Neural cell (in vitro differentiated cells): ENCODE results near the gene CHCHD3.

ENCODE experiments used
- CTCF ChIP-seq: fragments of 450-650 bp; IDR thresholded peaks from 2 replicates; pipeline ENCODE4 v1.5.1; 2014; ENCODE audit warnings: antibody characterized with exemption, mild to moderate bottlenecking, moderate library complexity; ENCODE audit not compliant: poor library complexity, severe bottlenecking
- EZH2 ChIP-seq: fragments of 200-600, 300-800 bp; shearing (Covaris generic), sonication (generic); IDR thresholded peaks from 2 replicates; pipeline ENCODE4 v1.6.1; 2014; ENCODE audit warnings: antibody characterized with exemption, low read length, borderline replicate concordance, mild to moderate bottlenecking; ENCODE audit not compliant: insufficient read depth, poor library complexity, severe bottlenecking
- POLR2AphosphoS5 ChIP-seq: IDR thresholded peaks from 2 replicates; pipeline ENCODE4 v1.6.1; 2012
- REST ChIP-seq: IDR thresholded peaks from 2 replicates; pipeline ENCODE4 v1.6.1; 2012; ENCODE audit warnings: borderline replicate concordance
- SMC3 ChIP-seq: fragments of 450-650 bp; conservative IDR thresholded peaks from 2 replicates; pipeline ENCODE4 v1.6.1; 2014; ENCODE audit warnings: antibody characterized with exemption, mild to moderate bottlenecking, moderate library complexity; ENCODE audit not compliant: poor library complexity

- TF ChIP-seq CTCF (no peak), REST (no peak), POLR2AphosphoS5 (no peak), SMC3 (no peak), EZH2 (no peak)
Measured at GRCh38 chr7:133053321-133053891, 28.5 kb downstream of the CHCHD3 start.
